Vagina (tissue), 2 donors: ENCODE measurements around the gene ZNF474.

Experiments used
- POLR2A ChIP-seq, 2 donors: fragments of 450-650 bp; IDR thresholded peaks; one replicate each; pipeline ENCODE4 v1.6.1; 2017; ENCODE audit warnings: antibody characterized with exemption in 2 of 2, mild to moderate bottlenecking in 2 of 2, moderate library complexity in 2 of 2
- TF ChIP-seq, protein P1 (sequence below), 3 experiments: fragments of 450-650 bp in 2 of 3; fragments of 200-600 bp in 1 of 3; sonication (generic) in 1 of 3; IDR thresholded peaks; one replicate each; pipeline ENCODE4 v1.5.1; 2017 to 2019; ENCODE audit warnings: antibody characterized with exemption in 3 of 3, mild to moderate bottlenecking in 2 of 3, moderate library complexity in 2 of 3

DNA sequence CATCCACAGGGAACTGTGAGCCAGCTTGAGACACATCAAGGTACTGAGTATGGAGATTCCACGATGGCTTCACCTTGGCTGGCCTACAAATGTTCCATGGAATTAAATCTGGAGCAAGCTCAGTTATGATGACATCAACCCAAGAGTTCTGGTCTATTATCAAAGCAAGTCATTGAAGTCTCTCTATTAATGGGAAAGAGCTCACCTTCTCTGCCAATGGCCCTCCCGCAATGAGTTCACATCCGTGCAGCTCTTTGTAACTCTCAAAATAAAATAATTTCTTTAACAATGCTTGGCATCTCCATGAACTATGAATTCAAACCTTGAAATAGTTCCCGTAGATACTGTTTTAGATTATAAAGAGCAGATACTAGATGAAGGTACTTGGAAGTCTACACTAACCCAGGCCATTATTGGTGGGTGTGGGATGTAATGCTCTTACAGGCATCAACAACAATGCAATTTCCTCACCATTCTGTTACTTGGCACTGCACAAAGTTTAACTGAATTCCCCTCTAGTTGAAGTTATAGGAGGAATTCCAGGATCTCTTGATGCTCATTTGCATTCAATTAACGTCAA lies 55.4 kb downstream of the ZNF474 start:
- TF ChIP-seq POLR2A (IDR thresholded peaks at IDR 0.05), result no peak
- TF ChIP-seq, protein P1, sequence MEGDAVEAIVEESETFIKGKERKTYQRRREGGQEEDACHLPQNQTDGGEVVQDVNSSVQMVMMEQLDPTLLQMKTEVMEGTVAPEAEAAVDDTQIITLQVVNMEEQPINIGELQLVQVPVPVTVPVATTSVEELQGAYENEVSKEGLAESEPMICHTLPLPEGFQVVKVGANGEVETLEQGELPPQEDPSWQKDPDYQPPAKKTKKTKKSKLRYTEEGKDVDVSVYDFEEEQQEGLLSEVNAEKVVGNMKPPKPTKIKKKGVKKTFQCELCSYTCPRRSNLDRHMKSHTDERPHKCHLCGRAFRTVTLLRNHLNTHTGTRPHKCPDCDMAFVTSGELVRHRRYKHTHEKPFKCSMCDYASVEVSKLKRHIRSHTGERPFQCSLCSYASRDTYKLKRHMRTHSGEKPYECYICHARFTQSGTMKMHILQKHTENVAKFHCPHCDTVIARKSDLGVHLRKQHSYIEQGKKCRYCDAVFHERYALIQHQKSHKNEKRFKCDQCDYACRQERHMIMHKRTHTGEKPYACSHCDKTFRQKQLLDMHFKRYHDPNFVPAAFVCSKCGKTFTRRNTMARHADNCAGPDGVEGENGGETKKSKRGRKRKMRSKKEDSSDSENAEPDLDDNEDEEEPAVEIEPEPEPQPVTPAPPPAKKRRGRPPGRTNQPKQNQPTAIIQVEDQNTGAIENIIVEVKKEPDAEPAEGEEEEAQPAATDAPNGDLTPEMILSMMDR (IDR thresholded peaks at IDR 0.05), result no peak
